PC-3 (cell line): ENCODE results near the gene CDH22.

ENCODE experiments used
- EZH2 ChIP-seq: fragments of 300-600 bp; sonication (generic); IDR thresholded peaks from one replicate; pipeline ENCODE4 v1.6.1; 2017; ENCODE audit warnings: antibody characterized with exemption, mild to moderate bottlenecking, low read length; ENCODE audit not compliant: unreplicated experiment
- EZH2phosphoT487 ChIP-seq: fragments of 300-600 bp; sonication (generic); IDR thresholded peaks from 2 replicates; pipeline ENCODE4 v1.6.1; 2018; ENCODE audit warnings: mild to moderate bottlenecking, antibody characterized with exemption, low read length, borderline replicate concordance
- TF ChIP-seq, protein P1 (sequence below): fragments of 300-600 bp; sonication (generic); conservative IDR thresholded peaks from 2 replicates; pipeline ENCODE4 v1.5.1; 2017; ENCODE audit warnings: antibody characterized with exemption, low read depth, mild to moderate bottlenecking, low read length

DNA sequence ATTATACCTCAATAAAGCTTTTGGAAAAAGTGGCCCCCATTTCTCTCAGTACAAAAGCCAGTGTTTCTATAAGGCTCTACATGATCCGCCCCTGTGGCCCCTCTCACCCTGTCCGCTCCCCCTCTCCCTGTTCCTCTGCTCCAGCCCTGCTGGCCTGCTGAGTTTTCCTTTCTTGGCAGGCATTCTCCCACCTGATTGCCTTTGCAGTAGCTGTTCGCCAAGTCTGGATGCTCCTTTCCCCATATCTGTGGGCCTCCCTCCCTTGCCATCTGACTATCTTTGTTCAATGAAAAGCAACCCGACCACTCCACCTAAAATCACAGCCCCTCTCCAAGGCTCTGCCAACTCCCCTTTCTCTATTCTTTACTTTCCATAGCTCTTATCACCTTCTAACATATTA lies 33.2 kb downstream of the CDH22 start:
- TF ChIP-seq EZH2phosphoT487 = no peak
- no peak for TF ChIP-seq EZH2
- TF ChIP-seq, protein P1, sequence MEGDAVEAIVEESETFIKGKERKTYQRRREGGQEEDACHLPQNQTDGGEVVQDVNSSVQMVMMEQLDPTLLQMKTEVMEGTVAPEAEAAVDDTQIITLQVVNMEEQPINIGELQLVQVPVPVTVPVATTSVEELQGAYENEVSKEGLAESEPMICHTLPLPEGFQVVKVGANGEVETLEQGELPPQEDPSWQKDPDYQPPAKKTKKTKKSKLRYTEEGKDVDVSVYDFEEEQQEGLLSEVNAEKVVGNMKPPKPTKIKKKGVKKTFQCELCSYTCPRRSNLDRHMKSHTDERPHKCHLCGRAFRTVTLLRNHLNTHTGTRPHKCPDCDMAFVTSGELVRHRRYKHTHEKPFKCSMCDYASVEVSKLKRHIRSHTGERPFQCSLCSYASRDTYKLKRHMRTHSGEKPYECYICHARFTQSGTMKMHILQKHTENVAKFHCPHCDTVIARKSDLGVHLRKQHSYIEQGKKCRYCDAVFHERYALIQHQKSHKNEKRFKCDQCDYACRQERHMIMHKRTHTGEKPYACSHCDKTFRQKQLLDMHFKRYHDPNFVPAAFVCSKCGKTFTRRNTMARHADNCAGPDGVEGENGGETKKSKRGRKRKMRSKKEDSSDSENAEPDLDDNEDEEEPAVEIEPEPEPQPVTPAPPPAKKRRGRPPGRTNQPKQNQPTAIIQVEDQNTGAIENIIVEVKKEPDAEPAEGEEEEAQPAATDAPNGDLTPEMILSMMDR = no peak
